T follicular helper cell (primary cell): Measurements from ENCODE around the gene MARK3.
"Not testable (repeated sequence)": the region's sequence is repeated elsewhere in the genome, so short reads cannot be mapped to it uniquely, and the experiment has no call there.

Experiments
- DNase-seq: peaks from one replicate; pipeline ENCODE4 v3.0.0-alpha.2; 2020; ENCODE audit warnings: low read depth

Gene MARK3

DNA sequence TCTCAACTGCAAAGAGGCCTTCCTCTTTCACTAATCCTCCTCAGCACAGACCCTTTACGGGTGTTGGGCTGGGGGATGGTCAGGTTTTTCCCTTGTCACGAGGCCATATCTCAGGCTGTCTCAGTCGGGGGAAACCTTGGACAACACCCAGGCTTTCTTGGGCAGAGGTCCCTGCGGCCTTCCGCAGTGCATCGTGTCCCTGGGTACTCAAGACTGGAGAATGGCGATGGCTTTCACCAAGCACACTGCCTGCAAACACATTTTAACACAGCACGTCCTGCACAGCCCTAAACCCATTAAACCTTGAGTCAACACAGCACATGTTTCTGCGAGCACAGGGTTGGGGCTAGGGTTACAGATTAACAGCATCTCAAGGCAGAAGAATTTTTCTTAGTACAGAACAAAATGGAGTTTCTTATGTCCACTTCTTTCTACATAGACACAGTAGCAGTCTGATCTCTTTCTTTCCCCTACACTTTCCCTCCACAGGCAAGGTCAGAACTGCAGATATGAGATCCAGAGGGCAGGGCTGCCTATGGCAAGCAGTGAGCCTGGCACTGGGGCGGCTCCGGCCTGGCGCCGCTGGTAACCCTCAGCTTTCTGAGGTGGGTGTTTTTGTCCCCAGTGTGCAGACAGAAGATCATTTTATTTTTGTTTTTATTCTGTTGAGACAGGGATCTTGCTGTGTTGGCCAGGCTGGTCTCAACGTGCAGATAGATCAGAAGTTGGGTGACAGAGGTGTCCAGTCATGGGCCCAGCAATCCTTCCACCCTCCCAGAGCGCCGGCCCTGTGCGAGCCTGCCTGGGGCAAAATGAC lies 140.4 kb downstream of the MARK3 start:
- not testable (repeated sequence) for DNase-seq

DNA sequence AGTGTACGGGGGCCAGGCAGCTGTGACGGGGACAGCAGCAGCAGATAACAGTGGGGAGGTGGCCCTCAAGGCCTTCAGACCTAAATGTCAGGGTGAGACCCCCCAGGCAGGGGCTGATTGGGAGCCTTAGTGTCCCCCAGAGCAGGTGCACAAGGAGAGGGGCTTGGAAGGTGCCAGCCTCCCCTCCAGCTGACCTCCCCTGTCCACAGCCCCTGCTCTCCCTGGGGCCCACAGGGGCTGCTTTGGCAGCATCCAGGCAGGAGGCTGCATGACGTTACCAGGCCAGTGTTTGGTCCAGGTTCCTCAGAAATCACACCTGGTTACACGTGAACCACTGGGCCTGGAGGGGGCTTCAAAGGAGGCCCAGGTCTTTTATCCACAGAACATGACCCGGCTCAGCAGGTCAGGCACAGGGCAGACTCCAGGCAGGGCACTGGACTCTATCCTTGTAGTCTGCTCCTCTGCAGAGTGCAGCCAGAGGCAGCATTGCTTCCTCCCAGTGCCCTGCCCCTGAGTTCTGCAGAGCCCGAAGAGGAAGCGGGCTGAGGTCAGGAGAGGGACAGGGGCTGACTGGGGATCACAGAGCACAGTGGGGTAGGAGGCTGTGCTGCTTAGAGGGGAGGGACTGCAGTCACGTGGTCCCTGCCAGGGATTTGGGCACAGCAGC lies 141.2 kb downstream of the MARK3 start:
- DNase-seq: no peak

DNA sequence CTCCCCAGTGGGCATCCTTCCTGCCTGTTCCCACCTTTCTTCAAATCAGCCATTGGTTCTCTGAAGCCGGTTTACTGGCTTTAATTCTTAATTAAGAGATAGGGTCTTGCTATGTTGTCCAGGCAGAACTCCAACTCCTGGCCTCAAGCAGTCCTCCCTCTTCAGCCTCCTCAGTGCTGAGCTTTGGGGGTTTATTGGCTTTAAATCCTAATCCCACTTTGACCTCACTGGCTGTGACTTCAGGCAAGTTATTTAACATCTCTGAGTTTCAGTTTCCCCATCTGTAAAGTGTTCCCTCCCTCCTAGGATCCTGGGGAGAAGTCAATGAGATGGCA lies 141.7 kb downstream of the MARK3 start:
- DNase-seq: no peak

DNA sequence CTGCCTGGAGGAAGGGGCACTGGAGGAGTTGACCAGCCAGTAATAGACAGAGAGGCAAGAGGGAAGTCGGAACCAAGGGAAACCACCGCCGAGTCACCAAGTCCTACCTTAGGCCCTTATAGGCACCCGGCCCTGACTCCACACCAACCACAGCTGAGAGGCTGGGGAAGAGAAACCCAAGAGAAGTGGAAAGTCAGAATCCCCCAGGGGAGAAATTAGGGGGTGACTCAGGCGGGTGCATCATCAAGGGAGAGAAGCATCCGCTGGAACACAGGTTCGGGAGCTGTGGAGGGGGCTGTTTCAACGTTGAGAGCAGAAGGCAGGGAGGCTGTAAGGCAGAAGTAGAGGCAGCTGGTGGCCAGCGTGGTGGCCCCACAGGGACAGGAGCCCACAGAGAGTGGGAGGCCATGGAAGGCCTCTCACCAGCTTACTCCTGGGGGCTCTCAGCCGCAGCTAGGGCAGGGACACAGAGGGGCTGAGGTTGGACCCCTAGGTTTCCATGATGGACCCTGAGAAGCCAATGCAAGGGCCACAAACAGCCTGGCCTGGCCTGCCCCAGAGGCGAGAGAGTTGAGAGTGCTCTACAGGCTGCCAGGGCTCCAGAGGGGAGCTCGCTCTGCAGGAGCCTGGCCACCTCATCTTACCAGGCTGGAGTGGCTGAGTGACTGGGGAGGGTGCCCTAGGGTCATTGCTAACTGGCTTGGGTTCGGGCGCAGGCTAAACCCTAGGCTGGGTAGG lies 142.4 kb downstream of the MARK3 start:
- DNase-seq: no peak

DNA sequence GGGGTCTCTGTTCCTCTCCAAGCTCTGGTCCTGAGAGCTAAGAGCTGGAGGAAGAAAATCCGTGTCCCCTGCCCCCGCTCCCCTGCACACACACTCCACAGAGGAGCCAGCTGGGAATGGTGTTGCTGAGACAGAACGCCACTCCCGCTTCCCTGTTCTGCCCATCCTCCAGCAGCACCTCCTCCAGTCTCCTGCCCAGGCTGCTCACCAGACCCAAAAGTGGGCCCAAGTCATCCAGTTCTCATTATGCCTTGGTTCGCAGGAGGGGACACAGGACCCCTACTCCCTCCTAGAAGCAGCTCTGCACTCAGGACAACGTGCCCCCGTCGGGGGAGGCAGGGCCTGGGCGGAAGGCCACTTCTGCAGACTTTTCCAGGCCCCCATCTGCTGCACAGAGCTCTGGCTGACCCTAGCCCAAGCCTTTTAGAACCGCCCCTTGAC lies 143.0 kb downstream of the MARK3 start:
- DNase-seq: no peak

DNA sequence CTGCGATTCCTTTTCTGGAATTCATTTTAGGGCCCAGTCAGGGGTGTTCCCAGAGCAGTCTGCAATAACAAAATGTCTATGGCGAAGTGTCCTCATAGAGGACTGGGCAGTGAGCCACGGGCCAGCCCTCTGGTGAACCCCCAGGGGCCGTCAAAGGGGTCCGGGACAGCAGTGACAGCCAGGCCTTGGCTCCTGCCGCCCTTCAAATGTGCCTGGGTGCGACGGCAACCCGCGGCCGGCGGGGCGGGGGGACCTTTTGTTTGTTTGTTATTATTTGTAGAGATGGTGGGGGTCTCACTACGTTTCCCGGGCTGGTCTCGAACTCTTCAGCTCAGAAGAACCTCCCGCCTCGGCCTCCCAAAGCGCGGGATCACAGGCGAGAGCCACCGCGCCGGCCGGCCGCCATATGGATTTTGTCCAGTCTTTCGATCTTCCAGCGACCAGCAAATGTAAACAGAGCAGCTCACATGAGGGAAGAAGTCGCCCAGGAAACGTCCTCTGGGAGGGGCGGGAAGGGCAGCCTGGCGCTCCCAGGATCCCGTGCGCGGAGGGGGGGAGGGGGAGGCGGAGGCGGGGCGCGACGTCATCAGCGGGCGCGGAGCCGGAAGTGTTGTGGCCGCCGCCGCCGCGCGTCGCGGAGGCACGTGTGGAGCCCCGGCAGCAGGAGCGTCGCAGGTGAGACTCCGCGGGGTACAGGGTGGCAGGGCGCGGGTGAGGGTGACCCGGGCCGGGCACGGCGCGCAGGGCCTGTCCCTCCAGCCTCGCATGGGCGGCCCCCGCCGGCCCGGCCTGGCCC lies 143.6 kb downstream of the MARK3 start, which contains the start of gene TRMT61A:
TSS of gene TRMT61A (plus strand) at position 610 of the 796 bp plus-strand sequence. CDS start 783 bp downstream, outside the sequence.
- peak; percentile 70 for DNase-seq

DNA sequence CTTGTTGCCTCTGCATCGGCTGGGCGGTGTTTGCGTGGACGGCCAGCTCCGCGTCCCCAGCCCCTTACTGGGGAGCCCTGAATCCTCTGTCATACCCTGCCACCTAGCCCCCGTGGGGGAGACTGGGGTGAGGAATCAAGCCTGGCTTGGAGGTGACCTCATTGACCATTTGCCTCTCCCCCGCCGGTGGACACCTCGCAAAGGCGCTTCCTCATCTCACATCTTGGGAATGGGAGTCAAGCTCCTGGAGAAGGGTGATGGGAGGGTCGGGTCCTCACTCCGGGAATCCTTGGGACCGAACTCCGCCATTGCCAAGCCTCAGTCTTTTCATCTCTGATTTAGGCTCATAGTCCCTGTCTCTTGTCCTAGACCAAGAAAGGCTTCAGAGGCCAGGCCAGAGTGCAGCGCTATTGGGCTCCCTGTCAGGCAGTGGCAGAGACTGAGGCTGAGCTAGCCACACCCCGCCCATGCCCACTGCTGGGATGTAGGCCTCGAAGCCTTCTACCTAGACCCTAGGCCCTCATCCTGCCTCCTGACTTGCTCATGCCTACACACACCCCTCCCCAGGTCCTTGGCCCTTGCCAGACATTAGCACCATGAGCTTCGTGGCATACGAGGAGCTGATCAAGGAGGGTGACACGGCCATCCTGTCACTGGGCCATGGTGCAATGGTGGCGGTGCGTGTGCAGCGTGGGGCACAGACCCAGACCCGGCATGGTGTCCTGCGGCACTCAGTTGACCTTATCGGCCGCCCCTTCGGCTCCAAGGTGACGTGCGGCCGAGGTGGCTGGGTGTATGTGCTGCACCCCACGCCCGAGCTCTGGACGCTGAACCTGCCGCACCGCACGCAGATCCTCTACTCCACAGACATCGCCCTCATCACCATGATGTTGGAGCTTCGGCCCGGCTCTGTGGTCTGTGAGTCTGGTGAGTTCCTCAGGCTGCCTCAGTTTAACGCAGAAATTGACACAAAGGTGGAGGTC lies 144.5 kb downstream of the MARK3 start:
- DNase-seq: no peak

DNA sequence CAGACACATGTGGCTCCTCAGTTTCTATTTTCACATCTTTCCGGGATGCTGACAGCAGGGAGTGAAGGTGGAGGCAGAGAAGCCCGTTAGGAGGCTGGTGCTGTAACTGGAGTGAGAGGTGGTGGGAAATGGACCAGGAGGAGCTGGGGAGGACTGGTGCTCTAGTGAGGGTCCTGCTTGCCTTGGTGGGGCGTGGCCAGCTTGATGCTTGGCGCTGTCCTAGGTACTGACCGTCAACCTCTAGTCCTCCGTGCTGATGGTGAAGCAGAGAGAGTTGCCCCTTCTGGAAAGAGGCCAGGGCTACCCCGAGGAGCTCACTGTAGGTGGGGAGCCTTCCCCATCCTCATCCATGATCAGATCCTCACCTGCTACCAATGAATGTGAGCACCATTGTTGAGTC lies 145.2 kb downstream of the MARK3 start:
- no peak for DNase-seq

DNA sequence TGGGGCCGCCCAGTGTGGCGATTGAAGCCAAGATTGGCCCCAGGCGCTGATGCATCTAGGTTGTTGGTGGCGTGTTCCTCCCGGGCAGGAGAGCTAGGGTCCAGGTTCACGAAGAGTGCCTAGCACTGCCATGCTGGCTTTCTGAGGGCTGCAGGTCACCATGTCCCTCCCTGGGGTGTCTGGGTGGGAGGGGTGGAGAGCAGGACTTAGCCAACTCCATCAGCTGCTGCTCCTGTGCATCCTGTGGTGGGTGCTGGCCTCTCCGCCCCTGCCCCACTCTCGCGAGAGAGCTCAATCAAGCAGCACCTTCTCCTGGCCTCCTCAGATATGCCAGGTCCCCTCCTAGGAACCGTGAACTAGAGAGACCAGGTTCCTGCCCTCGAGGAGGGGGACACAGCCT lies 145.6 kb downstream of the MARK3 start:
- no peak for DNase-seq

DNA sequence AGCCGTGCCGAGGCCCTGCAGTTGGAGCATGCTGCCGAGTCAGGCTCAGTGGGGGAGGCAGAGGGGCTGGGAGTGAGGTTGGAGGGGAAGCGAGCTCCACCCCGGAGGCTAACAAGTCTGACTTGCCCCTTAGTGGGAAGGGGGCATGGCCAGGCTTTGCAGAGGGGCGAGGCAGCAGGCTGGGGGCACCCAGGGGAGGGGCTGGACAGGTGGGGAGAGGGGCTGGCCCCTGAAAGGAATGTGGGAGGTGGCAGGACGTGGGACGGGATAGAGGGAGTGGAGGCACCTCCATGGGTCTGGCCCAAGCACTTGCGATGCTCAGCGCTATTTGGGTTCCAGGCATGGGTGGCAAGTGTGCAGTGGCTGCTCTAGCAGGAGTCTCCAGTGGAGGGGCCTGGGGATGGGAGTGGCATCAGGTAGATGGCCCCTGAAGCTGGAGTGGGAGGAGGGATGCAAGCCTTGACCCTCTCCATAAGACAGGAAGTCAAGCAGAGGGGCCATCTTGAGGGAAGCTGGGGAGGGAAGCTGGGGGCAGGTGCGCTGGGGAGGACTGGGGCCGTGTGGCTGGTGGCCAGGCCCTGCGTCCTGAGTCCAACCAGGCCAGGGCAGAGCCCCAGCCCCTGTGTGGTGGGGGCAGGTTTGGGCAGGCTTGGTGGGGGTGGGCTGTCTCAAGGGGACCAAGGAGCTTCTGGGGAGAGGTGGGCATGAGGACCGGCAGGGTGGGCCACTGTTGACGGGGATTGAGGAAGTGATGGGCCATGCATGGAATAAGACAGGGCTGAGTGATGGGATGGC lies 146.4 kb downstream of the MARK3 start:
- DNase-seq: no peak

DNA sequence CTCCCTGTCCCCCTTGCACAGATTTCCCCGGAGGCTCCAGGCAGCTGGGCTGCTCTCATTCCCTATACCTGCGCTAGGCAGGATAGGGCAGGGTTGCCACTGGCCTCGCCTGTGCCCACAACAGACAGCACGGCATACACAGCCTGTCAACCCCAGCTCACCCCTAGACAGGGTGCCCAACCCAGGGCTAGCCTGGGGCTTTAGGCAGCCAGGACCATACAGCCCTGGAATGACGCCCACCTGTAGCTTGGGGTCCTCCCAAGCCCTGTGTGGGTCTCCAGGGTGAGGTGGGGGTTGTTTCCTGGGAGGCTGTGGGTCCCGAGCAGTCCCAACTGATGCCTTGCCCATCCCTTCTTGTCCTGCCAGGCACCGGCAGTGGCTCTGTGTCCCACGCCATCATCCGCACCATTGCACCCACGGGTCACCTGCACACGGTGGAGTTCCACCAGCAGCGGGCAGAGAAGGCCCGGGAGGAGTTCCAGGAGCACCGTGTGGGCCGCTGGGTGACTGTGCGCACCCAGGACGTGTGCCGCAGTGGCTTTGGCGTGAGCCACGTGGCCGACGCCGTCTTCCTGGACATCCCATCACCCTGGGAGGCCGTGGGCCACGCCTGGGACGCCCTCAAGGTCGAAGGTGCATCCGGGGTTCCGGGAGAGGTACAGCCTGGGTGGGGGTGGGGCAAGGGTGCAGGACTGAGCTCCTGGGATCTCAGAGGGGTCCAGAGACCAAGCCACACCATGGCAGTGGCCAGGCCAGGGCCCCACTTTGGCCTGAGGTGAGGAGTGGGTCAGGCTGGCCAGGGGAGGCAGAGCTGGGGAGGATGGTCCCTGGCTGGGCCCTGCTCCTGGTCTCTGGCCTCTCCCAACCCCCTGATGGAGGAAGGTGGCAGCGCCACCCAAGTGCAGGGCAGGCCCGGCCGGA lies 147.3 kb downstream of the MARK3 start:
- no peak for DNase-seq

DNA sequence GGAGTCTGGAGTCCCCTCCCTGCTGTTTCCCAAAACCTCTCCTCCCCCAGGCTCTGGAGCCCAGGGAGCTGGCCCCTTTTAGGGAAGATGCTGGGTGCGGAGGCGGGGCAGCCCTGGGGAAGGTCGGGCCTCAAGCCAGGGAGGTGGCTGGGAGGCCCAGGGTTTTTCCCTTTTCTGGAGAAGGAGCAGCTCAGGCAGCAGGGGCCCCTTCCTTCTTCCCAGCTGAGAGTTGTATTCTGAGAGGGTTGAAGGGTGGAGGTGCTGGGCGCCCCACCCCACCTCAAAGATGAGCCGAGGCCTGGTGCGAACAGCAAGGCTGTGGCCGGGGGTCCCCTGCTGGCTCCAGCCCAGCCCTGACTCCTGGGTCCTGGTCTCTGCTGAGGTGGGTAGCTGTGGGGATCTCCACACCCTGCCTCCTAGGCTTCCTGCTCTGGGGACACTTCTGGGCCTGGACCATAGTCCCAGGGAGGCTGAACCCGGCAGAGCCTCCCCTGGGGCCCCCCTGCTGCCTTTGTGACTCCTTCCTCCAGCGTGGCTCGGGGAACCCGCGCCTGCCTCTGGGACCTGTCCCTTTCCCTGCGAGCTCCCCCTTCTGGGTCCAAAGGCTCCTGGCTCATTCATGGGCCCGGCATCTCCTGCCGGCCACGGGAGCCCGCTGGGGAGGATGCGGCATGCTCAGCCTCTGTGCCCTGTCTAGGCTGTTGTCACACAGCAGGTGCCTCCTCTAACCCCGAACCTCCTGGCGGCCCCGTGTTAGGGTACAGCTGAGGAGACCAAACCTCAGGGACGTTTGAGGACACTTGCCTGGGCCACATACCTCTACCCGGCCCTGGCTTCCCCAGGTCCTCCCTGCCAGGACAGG lies 148.2 kb downstream of the MARK3 start:
- no peak for DNase-seq

DNA sequence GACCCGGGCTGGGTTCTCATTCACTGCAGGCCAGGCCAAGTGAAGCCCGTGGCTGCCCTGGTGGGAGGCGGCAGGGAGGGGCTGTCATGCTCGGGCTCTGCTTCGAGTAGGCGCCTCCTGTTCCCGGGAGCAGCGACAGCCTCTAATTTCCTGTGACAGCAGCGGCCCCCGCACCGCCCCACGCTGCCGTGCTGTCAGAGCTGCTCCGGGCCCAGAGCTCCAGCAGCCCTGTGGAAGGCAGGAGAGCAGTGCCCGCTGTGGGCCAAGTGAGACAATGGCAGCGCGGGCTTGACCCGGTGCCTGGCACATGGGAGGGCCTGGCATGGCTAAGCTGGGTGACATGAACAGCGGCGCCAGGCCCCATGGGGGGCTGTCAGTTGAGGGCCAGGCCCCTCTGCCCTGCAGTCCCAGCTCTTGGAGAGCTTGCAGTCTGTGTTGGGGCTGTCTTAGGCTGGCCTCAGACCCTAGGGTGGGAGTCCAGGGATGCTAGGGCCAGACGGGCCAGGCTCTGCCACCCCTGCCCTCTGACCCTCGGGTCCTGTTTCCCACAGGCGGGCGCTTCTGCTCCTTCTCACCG lies 148.9 kb downstream of the MARK3 start:
- no peak for DNase-seq

DNA sequence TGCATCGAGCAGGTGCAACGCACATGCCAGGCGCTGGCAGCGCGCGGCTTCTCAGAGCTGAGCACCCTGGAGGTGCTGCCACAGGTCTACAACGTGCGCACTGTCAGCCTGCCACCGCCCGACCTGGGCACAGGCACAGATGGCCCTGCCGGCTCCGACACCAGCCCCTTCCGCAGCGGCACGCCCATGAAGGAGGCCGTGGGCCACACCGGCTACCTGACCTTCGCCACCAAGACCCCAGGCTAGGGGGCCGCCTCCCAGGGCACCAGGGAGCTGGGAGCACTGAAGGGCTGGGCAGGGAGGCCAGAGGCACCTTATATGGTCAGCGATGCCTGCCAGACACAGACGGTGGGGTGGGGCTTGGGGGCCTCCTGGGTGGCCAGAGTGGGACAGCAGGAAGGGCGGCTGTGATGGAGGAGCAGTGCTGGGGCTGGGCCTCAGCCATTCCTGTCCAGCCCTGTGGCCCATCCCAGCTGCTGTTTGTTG lies 149.4 kb downstream of the MARK3 start:
- DNase-seq: no peak

DNA sequence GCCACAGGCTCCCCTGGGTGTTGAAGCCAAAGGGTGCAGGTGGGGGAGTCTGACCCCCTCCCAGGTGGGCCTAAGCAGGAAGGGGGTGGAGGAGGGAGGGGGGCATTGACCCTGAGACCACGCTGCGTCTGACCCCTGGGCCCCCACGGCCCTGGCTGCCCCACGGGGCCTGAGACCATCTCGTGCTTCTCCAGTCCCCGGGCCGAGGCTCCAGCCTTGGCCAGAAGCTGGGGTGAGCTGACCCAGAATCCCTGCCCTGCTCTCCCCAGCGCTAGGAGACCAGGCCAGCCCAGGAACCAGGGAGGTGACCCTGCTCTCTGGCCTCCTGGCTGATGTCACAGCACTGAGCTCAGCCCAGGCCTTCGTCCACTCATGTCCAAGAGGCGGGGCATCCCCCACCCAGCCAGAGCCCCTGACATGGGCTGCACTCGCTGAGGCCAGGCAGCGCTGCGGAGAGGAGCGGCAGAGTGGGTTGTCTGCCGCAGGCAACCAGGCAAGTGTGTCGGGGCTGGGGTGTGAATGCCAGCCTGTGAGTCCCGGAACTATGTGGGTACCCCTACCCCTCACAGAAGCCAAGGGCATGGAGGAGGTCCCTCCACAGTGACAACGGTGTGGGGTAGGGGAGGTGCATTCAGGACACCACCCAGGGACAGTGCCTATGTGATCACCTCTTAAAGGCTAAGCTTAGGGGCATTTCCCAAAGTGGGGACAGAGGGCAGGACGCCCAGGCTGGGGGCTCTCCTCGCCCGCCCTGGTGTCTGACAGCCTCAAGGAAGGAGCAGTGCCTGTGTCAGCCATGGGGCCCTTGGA lies 150.1 kb downstream of the MARK3 start:
- no peak for DNase-seq

DNA sequence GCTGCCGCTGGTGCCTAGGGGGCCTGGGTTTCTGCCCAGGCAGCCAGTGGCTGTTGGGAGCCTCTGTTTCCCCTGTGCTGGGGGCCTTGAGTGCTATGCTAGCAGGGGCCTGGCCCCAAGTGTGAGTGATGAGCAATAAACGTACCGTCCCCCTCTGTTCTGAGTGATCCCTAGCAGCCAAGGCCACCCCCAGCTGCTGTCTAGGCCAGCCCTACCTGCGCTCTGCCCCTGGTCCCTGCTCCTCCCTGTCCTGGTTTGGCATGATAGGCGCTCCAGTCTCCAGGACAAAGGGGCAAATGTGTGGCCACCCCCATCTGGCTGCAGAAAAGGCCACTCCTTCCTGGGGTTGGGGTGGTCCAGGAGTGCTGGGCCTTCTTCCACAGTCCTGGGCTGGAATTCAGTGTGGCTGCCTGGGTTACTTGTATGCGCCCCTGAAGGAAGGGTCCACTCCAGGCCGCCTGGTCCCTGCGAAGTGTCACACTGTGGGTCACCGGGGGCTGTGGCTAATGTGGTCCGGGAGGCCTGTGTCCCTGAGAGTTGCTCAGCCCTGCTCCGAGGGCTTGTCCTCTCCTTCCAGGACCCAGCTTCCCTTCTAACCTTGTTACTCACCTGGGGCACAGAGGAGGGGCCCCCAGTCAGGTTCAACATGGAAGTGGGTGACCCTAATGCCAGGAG lies 150.8 kb downstream of the MARK3 start:
- DNase-seq: no peak
